ENCODE measurements around the gene ZFR2. TPM values are rescaled to one million over a fixed set of nuclear protein-coding genes. Genes with fewer than 3 reads are reported as not detected.

The ZFR2 gene
- total and polyA plus RNA-seq, 4 donors, result not detected

GRCh38 chr19:3761382-3762129 is 107.3 kb downstream of the ZFR2 start, which contains the start of gene APBA3:
Gene APBA3, minus strand, starts transcription at chr19:3761692. Its CDS starts 1,428 bp downstream, at chr19:3760264.
- Histone ChIP-seq H3K36me3 (ENCODE audit: control insufficient read depth in 4 of 4, insufficient read depth in 3 of 4, low read depth in 1 of 4, low read length in 3 of 4) (peaks cover 0 to 12% (median 5%) of the 10 kb centered on the region in 4 donors), H3K9me3 (ENCODE audit: control insufficient read depth in 4 of 4, low read length in 3 of 4) (no peaks in the 10 kb centered on the region), H3K4me3 (ENCODE audit: low read depth in 1 of 3, low read length in 3 of 3) (peak within 1 kb of the TSS; percentile 78 to 90 (median 83)), H3K4me1 (ENCODE audit: control insufficient read depth in 4 of 4, insufficient read depth in 4 of 4, low read length in 3 of 4) (peaks cover 5 to 22% (median 14%) of the 10 kb centered on the region in 4 donors), H3K27ac (ENCODE audit: low read depth in 1 of 2, low read length in 2 of 2) (peak within 1 kb of the TSS; percentile 94 to 100), H3K27me3 (ENCODE audit: control insufficient read depth in 4 of 4, insufficient read depth in 4 of 4, low read length in 3 of 4) (no peaks in the 10 kb centered on the region), H3K9ac (ENCODE audit: low read depth in 1 of 2, low read length in 2 of 2) (peak within 1 kb of the TSS; percentile 96 to 98)
- WGBS, result 3% methylated on average over 45 of the region's 45 CpGs
- no peak for TF ChIP-seq TAF1 (conservative IDR thresholded peaks at IDR 0.05)
- peak; percentile 14 for TF ChIP-seq REST (IDR thresholded peaks at IDR 0.05)
- no peak for TF ChIP-seq ZBTB33 (IDR thresholded peaks at IDR 0.05)
- TF ChIP-seq RXRA (IDR thresholded peaks at IDR 0.05), result no peak
- no peak for TF ChIP-seq FOXA2 (IDR thresholded peaks at IDR 0.05)
- TF ChIP-seq EGR1 (IDR thresholded peaks at IDR 0.05; ENCODE audit: low read depth in 2 of 2), result peak; percentile 58 to 65
- no peak for TF ChIP-seq GABPA (IDR thresholded peaks at IDR 0.05 in 1 of 2, conservative IDR thresholded peaks at IDR 0.05 in 1 of 2)
- TF ChIP-seq JUND (IDR thresholded peaks at IDR 0.05), result no peak
- no peak for TF ChIP-seq NR2F2 (IDR thresholded peaks at IDR 0.05)
- no peak for TF ChIP-seq ATF3 (IDR thresholded peaks at IDR 0.05)
- TF ChIP-seq HNF4G (IDR thresholded peaks at IDR 0.05), result no peak
- no peak for TF ChIP-seq SP1 (IDR thresholded peaks at IDR 0.05)
- TF ChIP-seq HNF4A (conservative IDR thresholded peaks at IDR 0.05), result no peak
- TF ChIP-seq FOXA1 (IDR thresholded peaks at IDR 0.05), result no peak
- no peak for TF ChIP-seq YY1 (IDR thresholded peaks at IDR 0.05)
- TF ChIP-seq RAD21 (IDR thresholded peaks at IDR 0.05), result peak; percentile 37 to 48
- TF ChIP-seq CTCF (IDR thresholded peaks at IDR 0.05; ENCODE audit: low read depth, low read length, missing input control), result peak; percentile 42
- TF ChIP-seq MAX (IDR thresholded peaks at IDR 0.05), result no peak
- DNase-seq (ENCODE audit: low spot score), result peak; percentile 97
